ENCODE measurements around the gene CHST7.

The CHST7 gene

GRCh38 chrX:46645614-46646013 lies 72.0 kb downstream of the CHST7 start:
- FAIRE-seq: no peak
- no peak for DNase-seq (ENCODE audit: low spot score)

- DNase-seq (ENCODE audit: low spot score) (no peak), FAIRE-seq (no peak)
Observed at GRCh38 chrX:46647251-46647650, 73.7 kb downstream of the CHST7 start.
